Ishikawa (cell line): ENCODE measurements around the gene MTERF4.

Source experiments
- CEBPB ChIP-seq: IDR thresholded peaks from 2 replicates; pipeline ENCODE4 v1.6.1; 2012
- TF ChIP-seq, protein P1 (sequence below): IDR thresholded peaks from 2 replicates; pipeline ENCODE4 v1.6.1; 2012; ENCODE audit warnings: low read depth, mild to moderate bottlenecking
- TF ChIP-seq, protein P2 (sequence below): IDR thresholded peaks from 2 replicates; pipeline ENCODE4 v1.6.1; 2012

DNA sequence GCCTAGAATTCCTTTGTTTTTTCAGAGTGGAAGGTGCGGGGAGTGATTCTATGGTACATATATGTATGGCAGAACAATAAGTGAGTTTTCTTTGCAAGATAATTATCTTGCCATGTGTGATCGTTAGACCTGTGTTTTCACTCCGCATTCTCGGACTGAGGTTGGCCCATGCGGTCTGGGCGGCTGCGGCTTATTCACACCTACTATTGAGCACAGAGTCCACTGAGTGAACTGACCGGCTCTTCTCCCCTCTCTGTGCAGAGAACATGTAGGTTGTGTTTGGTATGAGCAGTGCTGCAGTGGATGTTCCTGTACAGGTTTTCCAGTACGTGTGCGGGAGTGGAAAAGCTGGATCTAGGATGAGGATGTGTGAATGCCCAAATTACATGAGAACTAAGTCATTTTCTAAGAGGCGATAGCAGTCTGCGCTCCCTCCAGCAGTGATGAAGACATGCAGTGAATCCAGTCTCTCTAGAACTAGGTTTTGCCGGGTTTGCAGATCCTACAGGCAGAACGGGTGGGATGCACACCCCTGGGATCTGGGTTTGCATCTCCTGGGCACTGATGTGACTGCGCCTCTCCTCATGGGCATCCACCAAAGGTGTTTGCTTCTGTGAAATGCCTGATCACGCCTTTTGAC lies 27.1 kb downstream of the MTERF4 start:
- TF ChIP-seq, protein P1, sequence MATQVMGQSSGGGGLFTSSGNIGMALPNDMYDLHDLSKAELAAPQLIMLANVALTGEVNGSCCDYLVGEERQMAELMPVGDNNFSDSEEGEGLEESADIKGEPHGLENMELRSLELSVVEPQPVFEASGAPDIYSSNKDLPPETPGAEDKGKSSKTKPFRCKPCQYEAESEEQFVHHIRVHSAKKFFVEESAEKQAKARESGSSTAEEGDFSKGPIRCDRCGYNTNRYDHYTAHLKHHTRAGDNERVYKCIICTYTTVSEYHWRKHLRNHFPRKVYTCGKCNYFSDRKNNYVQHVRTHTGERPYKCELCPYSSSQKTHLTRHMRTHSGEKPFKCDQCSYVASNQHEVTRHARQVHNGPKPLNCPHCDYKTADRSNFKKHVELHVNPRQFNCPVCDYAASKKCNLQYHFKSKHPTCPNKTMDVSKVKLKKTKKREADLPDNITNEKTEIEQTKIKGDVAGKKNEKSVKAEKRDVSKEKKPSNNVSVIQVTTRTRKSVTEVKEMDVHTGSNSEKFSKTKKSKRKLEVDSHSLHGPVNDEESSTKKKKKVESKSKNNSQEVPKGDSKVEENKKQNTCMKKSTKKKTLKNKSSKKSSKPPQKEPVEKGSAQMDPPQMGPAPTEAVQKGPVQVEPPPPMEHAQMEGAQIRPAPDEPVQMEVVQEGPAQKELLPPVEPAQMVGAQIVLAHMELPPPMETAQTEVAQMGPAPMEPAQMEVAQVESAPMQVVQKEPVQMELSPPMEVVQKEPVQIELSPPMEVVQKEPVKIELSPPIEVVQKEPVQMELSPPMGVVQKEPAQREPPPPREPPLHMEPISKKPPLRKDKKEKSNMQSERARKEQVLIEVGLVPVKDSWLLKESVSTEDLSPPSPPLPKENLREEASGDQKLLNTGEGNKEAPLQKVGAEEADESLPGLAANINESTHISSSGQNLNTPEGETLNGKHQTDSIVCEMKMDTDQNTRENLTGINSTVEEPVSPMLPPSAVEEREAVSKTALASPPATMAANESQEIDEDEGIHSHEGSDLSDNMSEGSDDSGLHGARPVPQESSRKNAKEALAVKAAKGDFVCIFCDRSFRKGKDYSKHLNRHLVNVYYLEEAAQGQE, result no peak
- TF ChIP-seq CEBPB, result no peak
- TF ChIP-seq, protein P2, sequence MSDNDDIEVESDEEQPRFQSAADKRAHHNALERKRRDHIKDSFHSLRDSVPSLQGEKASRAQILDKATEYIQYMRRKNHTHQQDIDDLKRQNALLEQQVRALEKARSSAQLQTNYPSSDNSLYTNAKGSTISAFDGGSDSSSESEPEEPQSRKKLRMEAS, result no peak
